Astrocyte (in vitro differentiated cells and primary cell): ENCODE data around the gene GPM6B.
"Not testable (repeated sequence)": the region's sequence is repeated elsewhere in the genome, so short reads cannot be mapped to it uniquely, and the experiment has no call there.

Source experiments
- CTCF ChIP-seq: IDR thresholded peaks from 2 replicates; pipeline ENCODE4 v1.5.1; 2011; ENCODE audit warnings: low read depth, mild to moderate bottlenecking, inconsistent platforms, low read length, moderate library complexity; ENCODE audit not compliant: insufficient read depth
- EZH2 ChIP-seq: IDR thresholded peaks from 2 replicates; pipeline ENCODE4 v1.6.1; 2012; ENCODE audit warnings: mild to moderate bottlenecking, low read length, inconsistent platforms; ENCODE audit not compliant: insufficient read depth

GRCh38 chrX:13726583-13726982 is 90.3 kb downstream of the GPM6B start:
- TF ChIP-seq CTCF, EZH2: not testable (repeated sequence)
